H1 (cell line): Measurements from ENCODE around the gene SLC35B2. TPM values are rescaled to one million over a fixed set of nuclear protein-coding genes. Genes with fewer than 3 reads are reported as not detected.

ENCODE experiments used
- CBX8 ChIP-seq: fragments of 300-800, 300-1000 bp; sonication (generic); IDR thresholded peaks from 2 replicates; pipeline ENCODE4 v1.7.1; 2016; ENCODE audit warnings: low read depth, low read length, borderline replicate concordance
- CTBP2 ChIP-seq: IDR thresholded peaks from 2 replicates; pipeline ENCODE4 v1.7.0; 2011; ENCODE audit warnings: borderline replicate concordance, mild to moderate bottlenecking, moderate library complexity, mixed read lengths, low read length; ENCODE audit not compliant: insufficient read depth, insufficient read length
- EGR1 ChIP-seq: IDR thresholded peaks from 2 replicates; pipeline ENCODE4 v1.6.1; 2011; ENCODE audit warnings: low read depth, low read length, borderline replicate concordance
- SUZ12 ChIP-seq: fragments of 200-600 bp; sonication (generic); IDR thresholded peaks from 2 replicates; pipeline ENCODE4 v1.6.1; 2012; ENCODE audit warnings: mild to moderate bottlenecking, inconsistent platforms, low read length, moderate library complexity, mixed read lengths
- TEAD4 ChIP-seq: IDR thresholded peaks from 2 replicates; pipeline ENCODE4 v1.6.1; 2012; ENCODE audit warnings: low read depth, low read length, inconsistent platforms, mixed read lengths
- polyA plus RNA-seq, 7 experiments: library from polyadenylated mRNA; depleted of rRNA in 3 of 7; stranded (reverse) in 5 of 7; unstranded in 2 of 7; fragments of >200 nt in 5 of 7; fragments of 200-250 nt in 2 of 7; gene quantifications; 1 replicate in 5 of 7; 2 replicates in 1 of 7; 4 replicates in 1 of 7; pipeline versions ENCODE4 v1.2.1 to v1.2.3, GENCODE V29; 2011 to 2013; ENCODE audit warnings: missing spikeins in 2 of 7, mixed read lengths in 2 of 7
- total RNA-seq: library from RNA; stranded (reverse); fragmentation: NEBNext Ultra II Directional; extraction: Animal tissue kit (Norgen Biotek cat#: 25700); gene quantifications from 2 replicates; pipeline ENCODE4 v1.2.1, GENCODE V29; 2021

The SLC35B2 gene
- total and polyA plus RNA-seq, 2 of the 8 experiments (the other 6 are each of a cell fraction or from before 2014, with no cell fraction given), result 29.5 to 65.0 TPM

- TF ChIP-seq CBX8 (no peak), TEAD4 (no peak), EGR1 (no peak), CTBP2 (no peak), SUZ12 (no peak)
These were observed 22.1 kb downstream of the SLC35B2 start (continued) for GRCh38 chr6:44235269-44235668.
